SIG-M5 treated with dmso at 0.1 percent for 504 hours (cell line): ENCODE data around the gene CAPRIN1.
"Not testable (repeated sequence)": the region's sequence is repeated elsewhere in the genome, so short reads cannot be mapped to it uniquely, and the experiment has no call there.

Experiments used
- DNase-seq: peaks from one replicate; lab custom pipeline; 2025; ENCODE audit not compliant: unreplicated experiment; lab: John Stamatoyannopoulos, UW

Gene CAPRIN1

GRCh38 chr11:34084637-34085036, 33.1 kb downstream of the CAPRIN1 start:
- no peak for DNase-seq

GRCh38 chr11:34086554-34087283, 35.2 kb downstream of the CAPRIN1 start:
- DNase-seq, result no peak

GRCh38 chr11:34091825-34092224, 40.3 kb downstream of the CAPRIN1 start:
- no peak for DNase-seq

GRCh38 chr11:34094900-34095299, 43.4 kb downstream of the CAPRIN1 start:
- not testable (repeated sequence) for DNase-seq

- no peak for DNase-seq
Observed at GRCh38 chr11:34098813-34099212, 47.3 kb downstream of the CAPRIN1 start.

GRCh38 chr11:34104680-34105078, 53.1 kb downstream of the CAPRIN1 start:
- no peak for DNase-seq

- DNase-seq, result peak; percentile 98
Observed at GRCh38 chr11:34105079-34105956, 53.8 kb downstream of the CAPRIN1 start, which contains the start of gene NAT10. Gene NAT10 (plus strand): TSS chr11:34105629. CDS start chr11:34108226, 2,597 bp downstream.

GRCh38 chr11:34105957-34106504, 54.5 kb downstream of the CAPRIN1 start:
- DNase-seq, result no peak

- no peak for DNase-seq
Observed at GRCh38 chr11:34111722-34112270, 60.3 kb downstream of the CAPRIN1 start.

GRCh38 chr11:34114014-34114413, 62.5 kb downstream of the CAPRIN1 start:
- DNase-seq, result no peak

GRCh38 chr11:34114471-34114870, 62.9 kb downstream of the CAPRIN1 start:
- no peak for DNase-seq

- DNase-seq, result no peak
Observed at GRCh38 chr11:34120651-34121050, 69.1 kb downstream of the CAPRIN1 start.

GRCh38 chr11:34124885-34125668, 73.5 kb downstream of the CAPRIN1 start:
- DNase-seq, result no peak

- no peak for DNase-seq
Observed at GRCh38 chr11:34126959-34127848, 75.7 kb downstream of the CAPRIN1 start.

GRCh38 chr11:34128824-34129223, 77.3 kb downstream of the CAPRIN1 start:
- DNase-seq, result no peak

- no peak for DNase-seq
Observed at GRCh38 chr11:34132261-34132965, 80.9 kb downstream of the CAPRIN1 start.

GRCh38 chr11:34134765-34135164, 83.2 kb downstream of the CAPRIN1 start:
- DNase-seq, result no peak

- DNase-seq, result no peak
Observed at GRCh38 chr11:34135439-34135838, 83.9 kb downstream of the CAPRIN1 start.

GRCh38 chr11:34136420-34136819, 84.9 kb downstream of the CAPRIN1 start:
- no peak for DNase-seq
